Testis (tissue), 3 donors: ENCODE measurements around the gene TOP3B. TPM values are rescaled to one million over a fixed set of nuclear protein-coding genes. Genes with fewer than 3 reads are reported as not detected.
A peak's percentile ranks its signal among the peaks of the same experiment; 100 is the strongest.

ENCODE experiments used
- DNase-seq: peaks from one replicate; pipeline ENCODE4 v3.0.0-alpha.2; 2019
- H3K27ac ChIP-seq, 2 donors: fragments of 200-600 bp; sonication (generic); one replicate each; pipeline ENCODE4 v1.5.1; 2019
- H3K27me3 ChIP-seq: fragments of 200-600 bp; sonication (generic); one replicate; pipeline ENCODE4 v1.5.1; 2019
- H3K36me3 ChIP-seq: fragments of 200-600 bp; sonication (generic); one replicate; pipeline ENCODE4 v1.5.1; 2017; ENCODE audit warnings: low read depth; ENCODE audit errors: missing control alignments
- H3K4me1 ChIP-seq: fragments of 200-600 bp; sonication (generic); one replicate; pipeline ENCODE4 v1.5.1; 2019
- H3K4me3 ChIP-seq, 2 donors: fragments of 200-600 bp; sonication (generic); one replicate each; pipeline ENCODE4 v1.5.1; 2017 to 2019
- H3K9me3 ChIP-seq: fragments of 200-600 bp; sonication (generic); one replicate; pipeline ENCODE4 v1.5.1; 2017
- CTCF ChIP-seq, 3 experiments: fragments of 450-650 bp in 2 of 3; fragments of 200-600 bp in 1 of 3; sonication (generic) in 1 of 3; IDR thresholded peaks; one replicate each; pipeline ENCODE4 v1.5.1; 2016 to 2019; ENCODE audit warnings: antibody characterized with exemption in 3 of 3, mild to moderate bottlenecking in 2 of 3, moderate library complexity in 1 of 3
- POLR2A ChIP-seq: fragments of 450-650 bp; IDR thresholded peaks from one replicate; pipeline ENCODE4 v1.6.1; 2017; ENCODE audit warnings: antibody characterized with exemption, mild to moderate bottlenecking, moderate library complexity
- WGBS, 2 donors: methylation state at CpG; one replicate each; pipeline ENCODE4 v1.1.5; 2018; 5-methylcytosine and 5-hydroxymethylcytosine counted together
- intact Hi-C: fragments of 100-400 bp; cut with DNase I; formaldehyde crosslinking; loops from one replicate; pipeline ENCODE4 v1.15.1; 2023; ENCODE audit warnings: low total_unique reads
- polyA plus RNA-seq: library from polyadenylated mRNA; stranded (reverse); fragments of 350-450 nt; fragmentation: Illumina TruSeq; extraction: RNeasy Lipid Tissue Mini Kit (QIAGEN cat#74804); gene quantifications from one replicate; pipeline ENCODE4 v1.2.3, GENCODE V29; 2014; ENCODE audit warnings: low read depth, low replicate concordance; ENCODE audit not compliant: insufficient read depth
- total RNA-seq, 2 donors: library from RNA; depleted of rRNA; stranded (reverse); fragments of >200 nt; gene quantifications; one replicate each; pipeline ENCODE4 v1.2.3, GENCODE V29; 2016

TOP3B gene
- total and polyA plus RNA-seq, 3 donors from 2014 or later = 19.1 to 70.5 (median 65.5) TPM

- no peaks in the 10 kb centered on the region for H3K4me1 ChIP-seq
- H3K27ac ChIP-seq = no peak overlapping the region
- TF ChIP-seq POLR2A = no peak
- no peak for TF ChIP-seq CTCF (IDR thresholded peaks at IDR 0.05)
- intact Hi-C loops = no loop called here
- DNase-seq = no peak
- H3K36me3 ChIP-seq = no peaks in the 10 kb centered on the region
- no peaks in the 10 kb centered on the region for H3K27me3 ChIP-seq
- 95 to 96% methylated on average over 7 to 12 of the region's 12 CpGs for WGBS, 2 donors
- no peaks in the 10 kb centered on the region for H3K9me3 ChIP-seq
- H3K4me3 ChIP-seq = no peak overlapping the region
Observed at GRCh38 chr22:21974058-21974649, 8.4 kb downstream of the TOP3B start.

GRCh38 chr22:21972806-21973205 lies 9.8 kb downstream of the TOP3B start:
- TF ChIP-seq POLR2A (no peak), CTCF (IDR thresholded peaks at IDR 0.05) (no peak)
- no peak for DNase-seq
- H3K27ac ChIP-seq = no peak overlapping the region
- H3K9me3 ChIP-seq = no peaks in the 10 kb centered on the region
- H3K4me1 ChIP-seq = no peaks in the 10 kb centered on the region
- H3K27me3 ChIP-seq = no peaks in the 10 kb centered on the region
- intact Hi-C loops = no loop called here
- WGBS, 2 donors = 90 to 92% methylated on average over 6 of the region's 6 CpGs
- H3K36me3 ChIP-seq = no peaks in the 10 kb centered on the region
- H3K4me3 ChIP-seq = no peak overlapping the region

- Histone ChIP-seq H3K27ac (no peak overlapping the region), H3K4me1 (no peaks in the 10 kb centered on the region), H3K4me3 (no peak overlapping the region), H3K27me3 (no peaks in the 10 kb centered on the region), H3K36me3 (no peaks in the 10 kb centered on the region), H3K9me3 (no peaks in the 10 kb centered on the region)
- intact Hi-C loops = no loop called here
- WGBS, 2 donors = 73 to 80% methylated on average over 6 to 7 of the region's 7 CpGs
- TF ChIP-seq POLR2A (no peak), CTCF (IDR thresholded peaks at IDR 0.05) (peak; percentile 28 to 73 (median 47))
- DNase-seq = peak; percentile 36
Observed at GRCh38 chr22:21972293-21972779, 10.3 kb downstream of the TOP3B start.

- Histone ChIP-seq H3K27me3 (no peaks in the 10 kb centered on the region), H3K36me3 (no peaks in the 10 kb centered on the region), H3K4me1 (peaks cover 2% of the 10 kb centered on the region), H3K9me3 (no peaks in the 10 kb centered on the region), H3K27ac (no peak overlapping the region), H3K4me3 (no peak overlapping the region)
- 85 to 87% methylated on average over 6 to 7 of the region's 7 CpGs for WGBS, 2 donors
- DNase-seq = no peak
- intact Hi-C loops = no loop called here
- no peak for TF ChIP-seq POLR2A
- TF ChIP-seq CTCF (IDR thresholded peaks at IDR 0.05) = no peak
Observed at GRCh38 chr22:21971858-21972275, 10.7 kb downstream of the TOP3B start.
